ENCODE data around the gene ATAT1. TPM values are rescaled to one million over a fixed set of nuclear protein-coding genes. Genes with fewer than 3 reads are reported as not detected.
A peak's percentile ranks its signal among the peaks of the same experiment; 100 is the strongest.

Gene ATAT1
- total and polyA plus RNA-seq, 2 of the 4 experiments (the other 2 are of a cell fraction) = 5.6 to 15.5 TPM

DNA sequence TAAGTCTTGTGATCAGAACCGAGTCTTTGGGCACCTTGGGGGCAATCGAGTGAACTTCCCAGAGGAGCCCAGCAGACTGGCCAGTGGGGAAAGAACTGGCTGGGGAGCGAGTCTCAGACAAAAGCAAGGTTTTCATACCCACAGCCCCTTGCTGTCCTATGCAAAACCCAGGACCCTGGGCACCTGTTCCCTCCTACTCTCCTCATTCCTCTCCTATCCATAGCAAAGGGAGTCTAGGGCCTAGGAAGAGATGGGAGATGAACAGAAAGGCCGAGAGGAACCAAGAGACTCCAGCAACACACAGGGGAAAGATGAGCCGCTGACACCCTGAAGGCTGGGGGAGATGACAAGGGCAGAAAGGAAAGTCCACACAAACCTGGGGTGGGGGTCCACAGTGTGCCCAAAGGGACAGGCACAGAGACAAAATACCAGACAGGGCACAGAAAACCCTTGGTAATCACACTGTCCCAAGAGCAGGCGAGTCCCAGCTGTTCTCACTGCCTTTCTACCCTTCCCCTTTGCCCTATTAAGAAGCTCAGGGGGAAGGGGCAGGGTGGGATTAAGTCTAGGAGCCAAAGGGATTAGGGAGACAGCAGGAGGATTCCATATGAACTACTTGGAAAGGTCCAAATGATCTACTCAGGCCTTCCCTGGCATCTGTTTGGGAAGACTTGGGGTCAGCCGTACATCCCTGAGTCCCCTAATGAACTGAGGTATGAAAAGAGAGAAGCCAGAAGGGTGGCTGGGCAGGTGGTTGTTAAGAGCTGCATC, 53.3 kb downstream of the ATAT1 start (continued):
- TF ChIP-seq, protein P1, sequence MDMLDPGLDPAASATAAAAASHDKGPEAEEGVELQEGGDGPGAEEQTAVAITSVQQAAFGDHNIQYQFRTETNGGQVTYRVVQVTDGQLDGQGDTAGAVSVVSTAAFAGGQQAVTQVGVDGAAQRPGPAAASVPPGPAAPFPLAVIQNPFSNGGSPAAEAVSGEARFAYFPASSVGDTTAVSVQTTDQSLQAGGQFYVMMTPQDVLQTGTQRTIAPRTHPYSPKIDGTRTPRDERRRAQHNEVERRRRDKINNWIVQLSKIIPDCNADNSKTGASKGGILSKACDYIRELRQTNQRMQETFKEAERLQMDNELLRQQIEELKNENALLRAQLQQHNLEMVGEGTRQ (IDR thresholded peaks at IDR 0.05; ENCODE audit: low read depth, low read length) = no peak

DNA sequence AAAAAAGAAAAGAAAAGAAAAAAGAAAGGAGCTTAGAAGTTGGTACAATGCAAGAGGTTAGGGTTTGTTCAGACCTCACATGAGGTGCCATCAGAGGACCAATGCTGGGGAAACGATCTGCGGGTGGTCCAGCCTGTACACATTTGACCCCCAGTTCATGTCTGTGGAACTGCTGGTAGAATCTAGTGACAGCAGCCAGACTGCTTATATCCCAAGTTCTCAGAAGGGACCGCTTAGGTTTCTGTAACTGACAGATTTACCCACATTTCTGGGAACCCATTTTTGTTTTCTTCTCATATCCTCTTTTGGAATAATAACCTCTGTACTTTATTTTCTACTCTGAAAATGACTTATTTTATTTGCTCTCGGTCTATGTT, 55.1 kb downstream of the ATAT1 start:
- Histone ChIP-seq H3K9me3 (ENCODE audit: control insufficient read depth, insufficient read depth, low read length) (no peaks in the 10 kb centered on the region), H3K4me3 (ENCODE audit: insufficient read depth, low read depth, low read length) (peak overlapping the region; percentile 97), H2BK120ac (ENCODE audit: low read depth, low read length) (peak overlapping the region; percentile 85), H3K56ac (ENCODE audit: extremely low read depth, insufficient read depth, low read length) (peak overlapping the region; percentile 95), H3K27ac (ENCODE audit: insufficient read depth, low read length) (peak overlapping the region; percentile 98), H4K91ac (ENCODE audit: insufficient read depth, low read depth, low read length) (peak overlapping the region; percentile 88), H3K4me2 (ENCODE audit: low read depth, low read length) (peak overlapping the region; percentile 99), H3K14ac (replicated peaks; ENCODE audit: low read depth, low read length) (peak overlapping the region; percentile 99), H3K23ac (ENCODE audit: low read depth, low read length) (peak overlapping the region; percentile 96), H4K5ac (ENCODE audit: low read depth, low read length) (peak overlapping the region; percentile 89), H3K4ac (ENCODE audit: low read depth, low read length) (peak overlapping the region; percentile 97), H3K79me1 (ENCODE audit: low read depth in 1 of 2, low read length in 2 of 2) (peaks cover 6 to 42% of the 10 kb centered on the region in 2 experiments), H3K36me3 (ENCODE audit: control insufficient read depth, insufficient read depth, low read length) (peaks cover 60% of the 10 kb centered on the region), H2AK5ac (ENCODE audit: low read depth, low read length) (peak overlapping the region; percentile 98), H2BK20ac (ENCODE audit: low read depth, low read length) (peak overlapping the region; percentile 51), H2BK5ac (ENCODE audit: low read depth, low read length, poor library complexity, severe bottlenecking) (peak overlapping the region; percentile 94), H4K20me1 (ENCODE audit: insufficient read depth, low read length) (peaks cover 87% of the 10 kb centered on the region), H2AFZ (replicated peaks; ENCODE audit: low read length, poor library complexity) (no peak overlapping the region), H4K8ac (ENCODE audit: low read depth in 2 of 2, low read length in 2 of 2) (peak overlapping the region in 1 of 2 experiments; percentile 94; a peak in 3 of 4 replicates), H3K9me1 (ENCODE audit: insufficient read depth, low read length) (no peaks in the 10 kb centered on the region), H3K9ac (ENCODE audit: low read depth, low read length) (peak overlapping the region; percentile 99), H3K27me3 (ENCODE audit: control insufficient read depth, insufficient read depth, low read length) (no peaks in the 10 kb centered on the region), H2BK15ac (ENCODE audit: low read depth, low read length) (peak overlapping the region; percentile 91), H3K4me1 (ENCODE audit: control insufficient read depth, insufficient read depth, low read length) (peaks cover 14% of the 10 kb centered on the region), H3K18ac (ENCODE audit: low read depth, low read length) (peak overlapping the region; percentile 89), H2AK9ac (replicated peaks; ENCODE audit: low read depth, low read length, poor library complexity) (peak overlapping the region; percentile 70)
- in situ Hi-C loops (cut with MboI; ENCODE audit: low sequenced_read_pairs) (loop anchor here (5.0 kb wide), 1 partner anchor 41 kb away; the partner anchor contains the start of gene TUBB), dilution Hi-C loops (cut with HindIII; ENCODE audit: low sequenced_read_pairs, unreplicated experiment) (no loop called here), intact Hi-C loops (cut with micrococcal nuclease) (loop anchor here (1.0 to 5.0 kb wide), 3 partner anchors 40 to 406 kb away; no protein-coding TSS in a partner anchor)
- WGBS, 2 experiments (ENCODE audit: extremely low coverage in 2 of 2, insufficient read length in 1 of 2) = 44% methylated on average over 1 of the region's 4 CpGs; no CpG with 5 or more reads in 1 of the 2 experiments
- CTCF ChIA-PET = interaction anchor here (2.0 kb wide), 1 partner anchor 41 kb away, joined by 8 read pairs; no protein-coding TSS in a partner anchor
- no TSS peak for BruUV-seq (replicated peaks)
- TF ChIP-seq MXI1 (IDR thresholded peaks at IDR 0.05; ENCODE audit: borderline replicate concordance, low read depth, low read length) = no peak
- no peak for TF ChIP-seq MAZ (IDR thresholded peaks at IDR 0.05; ENCODE audit: borderline replicate concordance, low read depth, low read length)
- TF ChIP-seq, protein P2, sequence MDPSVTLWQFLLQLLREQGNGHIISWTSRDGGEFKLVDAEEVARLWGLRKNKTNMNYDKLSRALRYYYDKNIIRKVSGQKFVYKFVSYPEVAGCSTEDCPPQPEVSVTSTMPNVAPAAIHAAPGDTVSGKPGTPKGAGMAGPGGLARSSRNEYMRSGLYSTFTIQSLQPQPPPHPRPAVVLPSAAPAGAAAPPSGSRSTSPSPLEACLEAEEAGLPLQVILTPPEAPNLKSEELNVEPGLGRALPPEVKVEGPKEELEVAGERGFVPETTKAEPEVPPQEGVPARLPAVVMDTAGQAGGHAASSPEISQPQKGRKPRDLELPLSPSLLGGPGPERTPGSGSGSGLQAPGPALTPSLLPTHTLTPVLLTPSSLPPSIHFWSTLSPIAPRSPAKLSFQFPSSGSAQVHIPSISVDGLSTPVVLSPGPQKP (IDR thresholded peaks at IDR 0.05; ENCODE audit: borderline replicate concordance, low read depth, low read length) = no peak
- no peak for TF ChIP-seq BHLHE40 (IDR thresholded peaks at IDR 0.05; ENCODE audit: low read depth, low read length)
- no peak for TF ChIP-seq CHD1 (IDR thresholded peaks at IDR 0.05; ENCODE audit: low read depth, low read length)
- DNase-seq (no peak), ATAC-seq (ENCODE audit: low read depth) (no peak)
- POLR2A ChIA-PET (ENCODE audit: unreplicated experiment) = interaction anchor here (0.5 to 1.8 kb wide), 4 partner anchors 9 to 149 kb away, joined by 3 to 7 read pairs (median 5); partner anchors contain the start of gene DHX16
